Measurements from ENCODE around the gene LEKR1.
"Not testable (repeated sequence)": the region's sequence is repeated elsewhere in the genome, so short reads cannot be mapped to it uniquely, and the experiment has no call there.

LEKR1 gene

GRCh38 chr3:156826144-156826895, at the start of gene LEKR1:
TSS of gene LEKR1 (plus strand) at chr3:156826353. CDS start at chr3:156829330, 2,977 bp downstream.
- DNase-seq = peak; percentile 60 to 66

DNA sequence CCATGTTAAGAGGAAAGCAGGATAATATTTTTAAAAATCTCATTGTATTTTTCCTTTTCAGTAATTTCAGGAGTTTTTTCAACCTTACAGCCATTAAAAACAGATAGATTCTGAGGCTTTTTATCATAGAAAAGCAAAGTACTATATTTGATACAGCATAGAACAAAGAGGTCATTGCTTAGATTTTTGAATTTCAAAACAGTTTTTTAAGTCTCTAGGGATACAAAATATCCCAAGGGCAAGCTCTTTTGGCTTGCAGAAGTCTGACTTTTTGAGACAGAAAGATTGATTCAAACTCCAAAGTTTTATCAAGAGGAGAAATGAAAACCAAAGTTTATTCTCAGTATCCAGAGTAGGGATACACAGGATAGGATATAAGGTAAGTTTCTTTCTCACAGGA, 49.3 kb upstream of the LEKR1 start:
- no peak for DNase-seq

DNA sequence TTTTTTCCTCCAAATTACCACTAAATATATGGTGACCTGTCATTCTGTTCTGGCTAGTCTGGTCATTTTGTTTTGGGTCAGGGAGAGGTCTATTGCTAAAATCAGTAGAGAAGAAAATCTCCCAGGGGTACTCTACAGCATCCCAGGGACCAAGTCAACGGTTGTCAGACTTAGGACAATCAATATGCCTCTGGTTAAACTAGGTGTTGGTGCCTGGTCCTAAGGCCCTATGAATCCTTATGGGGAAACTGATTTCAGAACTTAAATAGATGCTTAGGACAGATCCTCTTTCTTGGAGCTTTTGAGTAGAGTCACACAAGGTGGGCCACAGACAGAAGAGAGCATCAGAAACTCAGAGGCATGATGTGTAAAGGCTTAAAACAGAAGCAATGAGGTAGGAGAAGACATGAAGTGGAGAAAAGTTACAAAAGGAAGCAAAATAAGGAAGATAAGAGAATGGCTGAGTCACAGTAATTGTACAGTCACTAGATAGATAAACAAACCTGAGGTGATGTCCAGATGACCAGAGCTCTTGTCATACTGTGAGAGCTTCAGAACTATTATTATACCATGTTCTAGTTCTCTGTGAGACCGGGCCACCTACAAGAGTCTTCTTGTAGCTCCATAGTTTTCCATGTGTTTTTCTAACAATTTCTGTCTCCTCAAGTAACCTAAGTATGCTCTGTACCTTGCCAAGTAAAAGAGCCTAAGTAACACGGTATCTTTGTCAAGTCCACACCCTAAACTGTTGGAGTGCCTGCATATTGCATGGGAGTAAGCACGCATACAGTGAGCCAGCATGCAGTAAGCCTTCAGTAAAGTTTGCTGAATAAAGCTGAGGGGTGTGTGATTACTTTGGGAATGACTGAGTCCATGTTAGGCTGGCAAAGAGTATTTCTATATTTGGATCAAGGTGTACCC, 44.6 kb upstream of the LEKR1 start:
- no peak for DNase-seq

- DNase-seq = no peak
These were observed 43.8 kb upstream of the LEKR1 start for GRCh38 chr3:156782319-156782718.

DNA sequence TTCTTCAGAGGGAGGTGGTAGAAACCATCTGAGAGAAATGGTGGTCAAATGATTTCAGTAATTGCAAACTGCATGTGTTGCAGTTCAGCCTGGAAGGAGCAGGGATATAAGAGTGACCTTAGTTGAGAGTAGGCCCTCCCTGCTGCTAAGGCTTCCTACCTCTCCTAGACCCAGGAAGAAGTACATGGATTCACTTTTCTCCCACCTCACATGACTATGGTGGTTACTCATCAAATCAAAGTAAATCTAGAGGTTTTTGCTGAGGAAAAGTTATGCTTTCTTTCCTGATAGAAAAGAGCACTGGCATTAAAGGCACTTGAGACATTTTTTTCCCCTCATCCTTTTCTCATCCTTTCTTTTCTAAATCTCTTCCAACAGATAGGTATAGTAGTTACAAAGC, 43.2 kb upstream of the LEKR1 start:
- no peak for DNase-seq

- DNase-seq = no peak
These were observed 39.2 kb upstream of the LEKR1 start for GRCh38 chr3:156787001-156787400.

DNA sequence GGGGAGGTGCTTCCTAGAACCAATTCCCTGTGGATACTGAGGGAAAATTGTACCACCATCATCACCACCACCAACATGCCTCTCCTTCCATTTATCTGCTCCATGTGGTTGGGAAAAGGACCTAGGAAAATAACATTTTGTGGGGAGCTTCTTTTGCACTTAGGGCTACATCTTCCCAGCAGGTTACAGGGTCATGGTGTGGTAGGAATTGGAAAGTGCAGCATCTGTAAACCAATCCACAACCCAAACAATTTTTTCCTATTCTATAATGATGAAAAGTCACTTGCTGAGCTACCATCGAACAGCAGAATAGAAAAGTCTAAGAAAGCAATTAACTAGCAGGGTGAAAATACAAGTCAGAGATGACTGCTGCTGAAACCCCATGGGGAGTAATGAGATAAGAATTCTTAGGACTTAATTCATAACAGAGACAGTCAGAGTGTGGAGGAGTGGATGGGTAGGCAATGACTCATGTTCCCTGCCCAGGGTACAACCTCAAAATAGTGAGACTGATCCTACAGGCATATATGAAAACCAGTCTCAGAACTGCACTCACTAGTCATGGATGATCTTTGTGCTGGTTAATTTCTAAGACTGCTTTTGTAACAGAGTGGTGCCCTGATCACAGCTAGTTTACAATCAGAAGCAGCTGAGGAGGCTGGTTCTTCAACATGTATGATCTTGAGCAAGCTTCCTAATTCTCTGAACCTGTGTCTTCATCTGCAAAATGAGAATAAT, 38.1 kb upstream of the LEKR1 start:
- no peak for DNase-seq

DNA sequence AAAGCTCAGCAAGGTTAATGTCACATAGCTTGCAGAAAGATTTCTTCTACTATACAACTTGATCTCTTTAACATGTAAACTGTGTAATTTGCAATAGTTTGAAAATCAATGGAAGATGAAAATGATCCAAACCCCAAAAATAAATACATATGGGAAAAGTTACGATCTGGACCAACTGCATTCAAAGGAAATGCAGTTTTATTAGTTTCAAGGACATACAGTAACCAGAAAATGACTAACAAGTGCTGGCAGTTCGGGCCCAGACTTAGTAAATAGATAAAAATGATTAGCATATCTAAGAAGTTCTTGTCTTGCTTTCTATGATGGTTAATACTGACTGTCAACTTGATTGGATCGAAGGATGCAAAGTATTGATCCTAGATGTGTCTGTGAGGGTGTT, 37.3 kb upstream of the LEKR1 start:
- no peak for DNase-seq

- no peak for DNase-seq
These were observed 36.0 kb upstream of the LEKR1 start for GRCh38 chr3:156790156-156790555.

- DNase-seq = no peak
These were observed 34.0 kb upstream of the LEKR1 start for GRCh38 chr3:156792114-156792513.

GRCh38 chr3:156792536-156792935, 33.6 kb upstream of the LEKR1 start:
- DNase-seq = no peak

GRCh38 chr3:156792945-156793344, 33.2 kb upstream of the LEKR1 start:
- no peak for DNase-seq

DNA sequence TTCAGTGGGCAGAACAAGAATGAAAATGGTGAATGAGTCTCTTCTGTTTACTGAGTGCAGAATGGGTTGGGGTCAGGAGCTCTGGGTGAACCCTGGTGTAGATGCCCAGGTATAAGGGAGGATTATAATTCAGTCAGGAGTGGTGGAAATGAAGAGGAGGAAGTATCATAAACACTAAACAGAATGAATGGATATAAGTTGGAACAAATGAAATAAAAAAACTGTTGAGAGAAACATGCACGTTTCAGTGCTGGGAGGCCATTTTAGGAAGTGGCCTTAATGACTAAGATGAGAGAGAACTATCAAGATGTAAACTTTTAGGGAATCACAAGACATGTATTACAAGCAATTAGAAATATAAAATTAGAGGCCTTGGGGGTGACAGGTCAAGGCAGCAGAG, 32.8 kb upstream of the LEKR1 start:
- no peak for DNase-seq

DNA sequence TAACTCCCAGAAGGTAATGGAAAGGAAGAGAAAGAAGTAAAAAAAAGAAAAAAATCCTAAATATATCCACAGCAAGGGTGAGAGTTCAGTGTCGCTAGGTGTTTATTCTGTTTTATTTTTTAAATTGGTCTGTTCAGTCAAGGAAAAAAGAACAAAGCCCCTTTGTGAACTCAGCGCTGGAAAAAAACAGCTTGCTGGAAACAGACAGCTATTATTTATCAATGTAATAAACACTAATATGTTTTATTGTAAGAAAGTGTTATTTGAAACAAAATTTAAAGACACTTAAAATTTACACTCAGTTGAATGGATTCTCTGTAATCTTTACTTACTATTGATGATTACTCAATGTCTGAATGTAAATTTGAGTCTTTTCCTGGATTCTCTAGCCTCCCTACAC, 32.3 kb upstream of the LEKR1 start:
- no peak for DNase-seq

DNA sequence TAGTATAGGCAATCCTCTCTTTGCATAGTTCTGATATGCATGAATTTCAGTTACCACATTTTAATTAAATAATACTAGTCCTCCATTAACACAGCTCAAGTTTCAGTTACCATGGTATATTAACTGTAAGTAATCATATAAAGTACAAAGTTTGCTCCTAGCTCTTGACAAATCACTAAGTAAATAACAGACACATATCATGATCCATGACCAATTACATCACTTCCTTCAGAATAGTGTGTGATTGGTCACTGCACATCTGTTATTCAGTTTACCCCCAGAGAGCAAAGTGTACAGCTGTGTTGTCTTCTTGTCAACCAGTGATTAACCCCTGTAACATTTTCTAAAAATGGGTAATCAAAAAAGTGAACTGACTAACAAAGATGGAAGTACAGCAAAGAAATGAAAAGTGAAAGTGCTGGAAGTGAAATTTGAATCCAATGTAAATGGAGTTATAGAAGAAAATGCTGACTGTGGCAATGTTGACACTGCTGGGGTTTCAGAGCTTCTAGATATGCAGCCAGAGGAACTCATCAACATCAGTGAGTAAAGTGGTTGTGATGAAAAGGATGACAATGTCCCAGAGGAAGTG, 30.2 kb upstream of the LEKR1 start:
- no peak for DNase-seq

DNA sequence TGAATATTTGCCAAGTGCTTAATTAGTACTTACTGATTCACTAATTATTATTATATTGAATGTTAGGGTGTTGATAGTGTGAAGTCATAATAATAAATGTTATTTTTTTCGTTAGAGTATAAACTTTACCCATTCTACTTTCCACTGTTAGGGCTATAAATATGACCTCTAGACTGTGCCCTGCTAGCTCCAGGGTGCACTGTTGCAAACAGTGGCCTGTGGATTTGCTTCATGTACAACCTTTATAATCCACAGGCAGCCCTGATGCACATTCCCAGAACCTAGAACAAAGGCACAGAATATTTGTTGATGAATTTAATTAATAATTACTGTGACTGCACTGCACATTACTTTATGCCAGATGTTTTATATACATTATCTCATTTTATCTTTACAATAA, 28.8 kb upstream of the LEKR1 start:
- no peak for DNase-seq

- not testable (repeated sequence) for DNase-seq
These were observed 25.9 kb upstream of the LEKR1 start for GRCh38 chr3:156800287-156800686.

GRCh38 chr3:156801746-156802145, 24.4 kb upstream of the LEKR1 start:
- no peak for DNase-seq

- DNase-seq = no peak
These were observed 23.1 kb upstream of the LEKR1 start for GRCh38 chr3:156802821-156803606.

DNA sequence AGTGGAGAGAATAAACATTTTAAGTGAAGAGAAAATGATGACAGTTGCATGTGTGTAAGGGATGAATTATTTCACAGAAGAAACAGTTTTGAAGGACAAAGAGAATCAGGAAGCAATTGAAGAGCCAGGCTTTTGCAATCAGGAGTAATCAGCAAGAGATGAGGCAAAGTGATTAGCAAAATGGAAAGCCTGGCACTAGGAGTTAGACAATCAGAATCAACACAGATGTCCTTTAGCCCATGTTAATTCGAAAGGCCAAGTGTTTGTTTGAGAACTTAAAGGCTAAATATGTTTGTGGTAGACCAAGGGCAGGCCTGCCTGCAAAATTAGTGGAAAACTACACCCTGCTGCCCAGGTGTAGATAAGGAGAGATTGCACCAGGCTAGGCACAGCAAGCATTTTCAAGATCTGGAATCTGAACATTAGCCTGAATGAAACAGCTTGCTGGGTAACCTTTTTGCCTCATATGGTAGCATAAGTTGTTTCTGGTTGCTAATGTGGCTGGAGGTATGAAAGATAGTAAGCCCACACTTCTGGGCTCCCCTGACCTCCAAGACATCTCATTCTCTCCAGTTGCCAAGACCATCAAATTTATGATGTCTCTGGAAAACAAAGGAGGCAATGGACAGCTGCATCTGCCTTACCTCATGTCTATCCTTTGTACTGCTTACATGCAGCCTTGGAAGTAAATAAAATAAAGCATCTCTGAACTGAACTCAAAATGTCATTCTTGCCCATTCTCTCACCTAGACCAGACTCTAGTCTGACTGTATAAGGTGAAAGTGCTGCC, 22.0 kb upstream of the LEKR1 start:
- DNase-seq = no peak

GRCh38 chr3:156806698-156807097, 19.5 kb upstream of the LEKR1 start:
- DNase-seq = no peak

Measured in stimulated activated CD4-positive, alpha-beta T cell treated with anti-CD3 and anti-CD28 coated beads, Interleukin-2, amount 100 ng/mL, for 48 hours (primary cell).